GM19324 (cell line): Measurements from ENCODE around the gene HEY2.

ENCODE experiments used
- ATAC-seq: cut with Tn5 transposase; IDR thresholded peaks from one replicate; pipeline ENCODE4 v1.9.1; 2021; ENCODE audit warnings: mild to moderate bottlenecking, moderate library complexity; ENCODE audit not compliant: unreplicated experiment, low FRiP score

The HEY2 gene

GRCh38 chr6:125742464-125743120 lies 6.8 kb upstream of the HEY2 start:
- ATAC-seq, result no peak

- no peak for ATAC-seq
These were observed 5.8 kb upstream of the HEY2 start for GRCh38 chr6:125743604-125744003.

GRCh38 chr6:125745281-125746018 lies 4.0 kb upstream of the HEY2 start:
- no peak for ATAC-seq

GRCh38 chr6:125746019-125746414 lies 3.4 kb upstream of the HEY2 start:
- no peak for ATAC-seq

- ATAC-seq, result peak; percentile 43
These were observed 2.5 kb upstream of the HEY2 start for GRCh38 chr6:125746731-125747588.

- peak; percentile 13 for ATAC-seq
These were observed 1.6 kb upstream of the HEY2 start for GRCh38 chr6:125747589-125748405.

GRCh38 chr6:125748406-125749172 lies 843 bp upstream of the HEY2 start:
- no peak for ATAC-seq

GRCh38 chr6:125749865-125750691 lies 646 bp downstream of the HEY2 start:
- no peak for ATAC-seq

- no peak for ATAC-seq
These were observed 1.4 kb downstream of the HEY2 start for GRCh38 chr6:125750692-125751333.

- ATAC-seq, result no peak
These were observed 2.0 kb downstream of the HEY2 start for GRCh38 chr6:125751334-125751916.

- no peak for ATAC-seq
These were observed 3.3 kb downstream of the HEY2 start for GRCh38 chr6:125752773-125753172.

GRCh38 chr6:125753218-125753936 lies 3.9 kb downstream of the HEY2 start:
- ATAC-seq, result no peak

GRCh38 chr6:125753937-125754259 lies 4.5 kb downstream of the HEY2 start:
- ATAC-seq, result no peak

- no peak for ATAC-seq
These were observed 5.1 kb downstream of the HEY2 start for GRCh38 chr6:125754566-125754965.

- ATAC-seq, result no peak
These were observed 9.9 kb downstream of the HEY2 start for GRCh38 chr6:125759184-125759902.

- ATAC-seq, result no peak
These were observed 10.6 kb downstream of the HEY2 start for GRCh38 chr6:125759959-125760457.
